HG02970 (cell line): ENCODE results near the gene TRIM62.
A peak's percentile ranks its signal among the peaks of the same experiment; 100 is the strongest.

ENCODE experiments used
- ATAC-seq: cut with Tn5 transposase; IDR thresholded peaks from one replicate; pipeline ENCODE4 v1.9.1; 2021; ENCODE audit warnings: mild to moderate bottlenecking, moderate library complexity, moderate number of reproducible peaks; ENCODE audit not compliant: unreplicated experiment, low FRiP score

Gene TRIM62

DNA sequence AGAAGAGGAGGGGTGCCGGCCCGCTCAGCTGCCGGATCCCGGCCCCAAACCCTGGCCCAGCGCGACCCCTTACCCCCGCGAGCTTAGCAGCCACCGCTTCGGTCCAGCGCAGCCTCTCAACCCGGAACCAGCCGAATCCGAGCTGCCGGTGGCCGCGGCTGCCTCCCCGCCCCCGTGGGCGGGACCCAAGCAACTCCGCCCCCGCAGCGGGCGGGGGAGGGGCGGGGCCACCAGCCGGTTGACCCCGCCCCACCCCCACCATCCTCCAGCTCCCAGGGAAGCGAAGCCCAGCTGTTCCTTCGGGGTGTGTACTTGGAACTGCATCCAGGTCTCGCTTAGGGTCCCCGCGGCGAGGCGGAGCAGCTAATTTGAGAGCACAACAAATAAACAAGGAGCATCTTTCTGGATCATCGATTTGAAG, at the start of gene TRIM62:
TSS of gene TRIM62 (minus strand) at position 123 of the 421 bp plus-strand sequence. CDS start 611 bp downstream, outside the sequence.
- peak; percentile 52 for ATAC-seq

DNA sequence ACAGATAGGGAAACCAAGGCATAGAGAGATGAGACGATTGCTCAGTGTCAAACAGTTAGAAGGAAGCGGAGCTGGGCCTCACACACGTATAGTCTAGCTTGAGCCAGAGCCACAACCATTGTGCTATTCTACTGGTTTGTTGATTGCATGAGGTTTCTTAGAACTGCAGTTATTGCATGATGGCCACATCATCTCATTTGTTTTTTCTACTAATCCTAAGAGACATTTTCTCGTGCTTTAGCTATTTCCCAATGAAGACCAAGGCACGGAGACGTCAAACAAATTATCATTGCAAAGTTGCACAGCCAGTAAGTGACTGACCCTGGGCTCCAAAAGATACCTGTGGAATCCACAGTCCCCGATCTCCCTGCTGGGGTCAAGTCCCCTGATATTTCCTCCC, 49.3 kb upstream of the TRIM62 start:
- no peak for ATAC-seq

DNA sequence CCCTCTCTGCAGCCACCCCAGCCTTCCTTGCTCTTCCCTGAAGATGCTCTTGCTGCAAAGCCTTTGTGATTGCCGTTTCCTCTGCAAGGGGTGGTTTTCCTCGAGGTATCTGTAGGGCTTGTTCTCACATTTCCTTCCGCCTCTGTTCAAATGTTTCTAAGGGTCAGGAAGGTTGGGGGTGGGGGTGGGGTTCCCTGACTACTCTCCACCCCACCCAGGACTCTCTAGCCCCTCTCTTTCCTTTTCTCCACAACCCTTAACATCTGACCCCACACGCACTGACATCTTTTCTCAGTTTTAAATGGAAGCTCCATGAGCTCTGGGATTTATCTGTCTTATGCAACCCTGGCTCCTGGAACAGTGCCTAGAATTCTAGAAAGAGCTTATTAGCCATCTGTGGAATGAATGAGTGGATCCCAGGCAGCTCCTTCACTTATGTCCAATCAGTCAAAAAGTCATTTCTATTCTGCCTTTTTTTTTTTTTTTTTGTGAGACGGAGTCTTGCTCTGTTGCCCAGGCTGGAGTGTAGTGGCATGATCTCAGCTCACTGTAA, 47.2 kb upstream of the TRIM62 start:
- ATAC-seq: no peak

DNA sequence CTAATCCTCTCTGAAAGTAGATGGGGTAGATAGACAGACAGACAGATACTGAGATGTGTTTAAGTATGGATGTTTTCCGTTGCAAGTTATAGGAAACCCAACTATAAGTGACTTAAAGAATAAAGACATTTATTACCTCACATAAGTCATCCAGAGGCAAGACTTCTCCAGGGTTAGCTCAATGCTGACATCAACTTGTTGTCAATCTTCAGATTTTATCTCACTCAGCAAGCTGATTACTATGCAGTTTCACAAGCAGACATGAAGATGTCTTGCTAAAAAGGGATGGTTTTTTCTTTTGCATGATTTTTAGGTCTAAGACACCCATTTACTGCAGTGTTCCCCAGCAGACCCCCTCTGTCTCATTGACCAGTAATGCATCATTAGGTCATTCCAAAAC, 43.7 kb upstream of the TRIM62 start:
- no peak for ATAC-seq

DNA sequence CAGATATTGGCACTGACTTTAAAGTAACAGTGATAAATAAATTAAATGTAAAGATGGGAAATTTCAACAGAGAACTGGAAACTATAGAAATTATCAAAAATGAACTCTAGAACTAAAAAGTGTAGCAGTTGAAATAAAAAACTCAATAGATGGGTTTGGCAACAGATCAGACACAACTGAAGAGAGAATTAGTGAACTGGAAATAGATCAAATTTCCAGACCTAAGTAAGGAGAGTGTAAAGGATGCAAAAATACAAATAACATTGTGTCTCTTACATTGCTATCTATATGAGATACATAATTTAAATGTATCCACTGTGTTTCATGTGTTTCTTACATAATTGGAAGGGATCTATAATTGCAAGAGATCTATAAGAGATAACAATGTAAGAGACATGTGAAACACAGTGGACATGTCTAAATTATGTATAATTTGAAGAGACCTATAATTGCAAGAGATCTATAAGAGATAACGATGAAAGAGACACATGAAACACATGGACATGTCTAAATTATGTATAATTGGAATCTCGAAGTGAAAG, 42.4 kb upstream of the TRIM62 start:
- ATAC-seq: no peak

DNA sequence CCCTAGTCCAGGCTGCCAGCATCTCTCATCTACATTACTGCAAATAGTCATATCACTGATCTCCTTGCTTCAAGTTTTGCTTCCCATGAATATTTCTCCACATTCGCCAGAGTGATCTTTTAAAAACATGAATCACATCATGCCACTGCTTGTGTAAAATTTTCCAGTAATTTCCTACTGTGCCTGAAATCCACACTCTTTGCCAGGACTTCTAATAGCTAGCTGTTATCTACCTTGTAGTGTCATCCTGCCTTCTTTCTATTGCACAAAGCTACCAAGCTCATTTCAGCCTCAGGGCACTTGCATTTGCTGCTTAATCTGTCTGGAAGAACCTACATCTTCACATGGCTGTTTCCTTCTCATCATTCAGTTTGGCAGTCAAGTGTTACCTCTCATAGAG, 40.5 kb upstream of the TRIM62 start:
- ATAC-seq: no peak

DNA sequence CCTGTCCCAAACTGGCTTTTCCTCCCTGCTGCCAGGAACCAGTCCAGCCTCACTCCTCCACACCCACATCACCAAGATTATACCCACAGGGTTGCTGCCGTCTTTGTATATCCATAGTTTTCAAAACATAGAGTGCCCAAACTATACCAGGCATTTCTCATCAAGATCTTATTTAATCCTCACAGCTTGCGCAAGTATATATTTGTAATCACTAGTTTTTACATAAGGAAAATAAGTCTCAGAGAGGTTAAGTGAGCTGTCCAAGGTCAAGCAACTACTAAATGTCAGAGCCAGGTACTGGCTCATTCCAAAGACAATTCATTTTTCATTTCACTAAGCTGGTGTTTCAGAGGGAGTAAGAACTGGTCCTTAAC, 39.5 kb upstream of the TRIM62 start:
- no peak for ATAC-seq

DNA sequence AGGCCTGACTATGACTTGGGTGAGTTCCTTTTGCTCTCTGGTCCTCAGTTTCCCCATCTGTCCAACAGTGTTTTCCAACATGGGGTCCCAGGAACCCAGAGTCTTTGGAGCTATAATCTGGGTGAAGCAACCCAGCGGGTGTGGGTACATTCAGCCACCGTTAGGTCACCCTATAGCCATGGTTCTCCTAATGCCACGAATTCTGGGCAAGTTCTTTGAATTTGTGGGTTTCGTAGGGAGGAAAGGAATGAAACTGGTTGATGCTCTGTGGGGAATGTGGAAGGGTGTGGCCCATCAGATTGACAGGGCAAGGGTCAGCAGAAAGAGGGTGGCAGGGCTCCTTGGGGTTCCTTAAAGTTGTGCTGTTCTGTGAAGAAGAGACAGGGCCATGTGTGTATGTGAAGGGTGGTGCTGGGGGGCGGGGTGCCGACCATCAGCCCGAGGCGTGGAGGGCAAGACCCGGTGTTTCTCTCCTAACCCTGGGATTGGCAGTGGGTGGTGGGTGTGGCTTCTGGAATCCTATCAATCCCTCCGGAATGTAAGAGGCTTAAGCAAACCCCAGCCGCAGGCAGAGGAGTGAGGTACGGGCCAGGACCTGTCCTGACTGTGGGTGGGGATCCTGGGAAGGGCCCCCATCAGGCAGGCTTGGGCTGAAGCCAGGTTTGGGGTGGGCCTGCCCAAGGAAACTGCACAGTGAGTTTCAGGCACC, 39.0 kb upstream of the TRIM62 start:
- ATAC-seq: no peak

DNA sequence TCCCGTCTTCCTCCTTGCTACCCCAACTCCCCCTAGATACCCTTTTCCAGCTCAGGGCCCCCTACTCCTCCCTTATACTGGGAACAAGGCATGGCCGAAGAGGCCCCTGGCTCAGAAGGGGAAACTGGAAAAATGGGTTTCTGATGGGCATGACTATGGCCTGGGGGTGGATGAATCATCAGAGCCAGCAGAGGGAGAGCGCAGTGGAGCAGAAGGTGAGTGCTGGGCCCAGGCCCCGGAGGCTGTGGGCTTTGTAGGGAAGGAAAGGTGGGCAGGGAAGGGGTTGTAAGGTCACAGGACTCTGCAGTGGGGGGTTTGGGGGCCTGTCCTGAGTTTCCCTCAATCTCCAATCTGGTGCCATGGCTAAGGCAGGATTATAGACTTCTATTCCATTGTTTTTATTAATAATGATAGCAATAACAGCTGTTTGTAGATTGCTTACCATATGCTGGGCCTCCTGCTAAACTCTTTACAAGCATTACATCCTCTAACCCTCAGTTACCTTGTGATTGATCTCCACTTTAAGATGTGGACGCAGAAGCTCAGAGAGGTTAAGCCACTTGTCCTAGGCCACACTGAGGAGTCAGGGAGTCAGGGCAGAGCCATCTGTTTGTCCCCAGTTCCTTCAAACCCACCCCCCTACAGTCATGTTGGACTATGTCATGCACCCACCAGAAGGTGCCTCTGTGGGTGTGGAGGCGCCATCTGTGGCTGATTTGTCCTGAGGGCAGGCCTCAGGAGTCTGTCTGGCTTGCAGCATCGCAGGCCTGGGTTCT, 38.2 kb upstream of the TRIM62 start:
- no peak for ATAC-seq

DNA sequence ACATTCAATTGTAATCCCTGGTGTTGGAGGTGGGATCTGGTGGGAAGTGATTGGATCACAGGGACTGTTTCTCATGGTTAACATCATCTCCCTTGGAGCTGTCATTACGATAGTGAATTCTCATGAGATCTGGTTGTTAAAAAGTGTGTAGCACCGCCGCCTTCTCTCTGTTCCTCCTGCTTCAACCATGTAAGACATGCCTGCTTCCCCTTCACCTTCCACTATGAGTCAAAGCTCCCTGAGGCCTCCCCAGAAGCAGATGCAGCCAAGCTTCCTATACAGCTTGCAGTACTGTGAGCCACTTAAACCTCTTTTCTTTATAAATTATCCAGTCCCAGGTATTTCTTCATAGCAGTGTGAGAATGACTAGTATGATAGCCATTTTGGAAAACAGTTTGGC, 30.1 kb upstream of the TRIM62 start:
- ATAC-seq: no peak

DNA sequence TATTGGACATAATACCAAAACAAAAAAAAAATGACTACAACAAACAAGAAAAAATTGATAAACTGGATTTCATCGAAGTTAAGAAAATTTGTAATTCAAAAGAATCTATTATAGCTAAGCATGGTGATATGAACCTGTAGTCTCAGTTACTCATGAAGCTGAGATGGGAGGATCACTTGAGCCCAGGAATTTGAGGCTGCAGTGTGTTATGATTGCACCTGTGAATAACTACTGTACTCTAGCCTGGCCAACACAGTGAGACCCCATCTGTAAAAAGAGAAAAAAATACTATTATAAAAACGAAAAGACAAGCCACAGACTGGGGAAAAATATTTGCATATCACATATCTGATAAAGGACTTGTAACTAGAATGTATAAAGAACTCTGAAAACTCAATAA, 24.5 kb upstream of the TRIM62 start:
- no peak for ATAC-seq

DNA sequence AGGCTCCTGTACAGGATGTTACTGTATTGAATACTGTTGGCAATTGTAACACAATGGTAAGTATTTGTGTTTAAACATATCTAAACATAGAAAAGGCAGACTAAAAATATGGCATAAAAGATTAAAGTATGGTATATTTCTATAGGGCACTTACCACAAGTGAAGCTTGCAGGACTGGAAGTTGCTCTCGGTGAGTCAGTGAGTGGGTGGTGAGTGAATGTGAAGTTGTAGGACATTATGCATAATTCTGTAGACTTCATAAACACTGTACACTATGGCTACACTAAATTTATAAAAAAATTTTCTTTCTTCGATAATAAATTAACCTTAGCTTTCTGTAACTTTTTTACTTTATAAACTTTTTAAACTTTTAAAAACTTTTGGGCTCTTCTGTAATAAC, 13.7 kb upstream of the TRIM62 start:
- no peak for ATAC-seq

DNA sequence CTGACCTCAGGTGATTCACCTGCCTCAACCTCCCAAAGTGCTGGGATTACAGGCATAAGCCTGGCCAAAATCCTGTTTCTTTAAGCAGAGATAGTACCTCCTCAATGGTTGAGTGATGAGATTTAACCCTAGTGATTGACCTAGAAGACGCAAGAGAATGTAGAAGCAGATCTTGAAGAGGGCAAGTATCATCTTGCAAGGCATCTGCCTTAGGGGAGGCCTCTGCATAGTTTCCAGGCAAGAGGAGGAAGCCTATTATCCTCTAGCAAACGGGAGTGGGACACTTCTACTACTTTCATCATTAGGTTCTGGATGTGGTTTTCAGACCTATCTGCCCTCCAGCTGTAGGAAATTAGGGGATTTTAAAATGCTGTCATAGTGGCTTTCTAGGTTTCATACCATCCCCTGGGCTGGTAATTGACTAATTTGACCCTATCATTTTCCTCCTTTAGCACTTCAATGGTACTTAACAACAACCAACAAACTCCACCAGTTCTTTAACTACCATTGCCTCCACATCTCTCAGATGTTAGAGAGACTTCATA, 10.0 kb upstream of the TRIM62 start:
- ATAC-seq: no peak

DNA sequence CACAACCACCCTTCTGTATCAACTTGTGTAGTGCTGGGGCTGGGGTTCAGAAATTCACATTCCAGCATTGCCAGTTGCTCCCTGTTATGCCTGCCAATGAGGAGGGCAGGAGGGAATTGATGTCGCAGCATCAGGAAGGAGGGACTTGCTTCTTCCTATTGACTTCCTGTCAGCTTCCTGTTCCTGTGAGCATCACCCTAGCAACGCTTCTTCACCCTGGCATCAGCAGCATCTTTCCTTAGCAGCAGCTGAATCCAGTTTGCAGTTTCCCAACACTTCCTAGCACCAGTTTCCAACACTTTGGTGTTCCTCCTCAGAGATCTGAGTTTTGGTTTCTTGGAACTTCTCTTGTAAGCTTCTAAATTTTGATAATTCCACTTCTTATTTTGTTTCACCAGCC, 8.9 kb upstream of the TRIM62 start:
- no peak for ATAC-seq

DNA sequence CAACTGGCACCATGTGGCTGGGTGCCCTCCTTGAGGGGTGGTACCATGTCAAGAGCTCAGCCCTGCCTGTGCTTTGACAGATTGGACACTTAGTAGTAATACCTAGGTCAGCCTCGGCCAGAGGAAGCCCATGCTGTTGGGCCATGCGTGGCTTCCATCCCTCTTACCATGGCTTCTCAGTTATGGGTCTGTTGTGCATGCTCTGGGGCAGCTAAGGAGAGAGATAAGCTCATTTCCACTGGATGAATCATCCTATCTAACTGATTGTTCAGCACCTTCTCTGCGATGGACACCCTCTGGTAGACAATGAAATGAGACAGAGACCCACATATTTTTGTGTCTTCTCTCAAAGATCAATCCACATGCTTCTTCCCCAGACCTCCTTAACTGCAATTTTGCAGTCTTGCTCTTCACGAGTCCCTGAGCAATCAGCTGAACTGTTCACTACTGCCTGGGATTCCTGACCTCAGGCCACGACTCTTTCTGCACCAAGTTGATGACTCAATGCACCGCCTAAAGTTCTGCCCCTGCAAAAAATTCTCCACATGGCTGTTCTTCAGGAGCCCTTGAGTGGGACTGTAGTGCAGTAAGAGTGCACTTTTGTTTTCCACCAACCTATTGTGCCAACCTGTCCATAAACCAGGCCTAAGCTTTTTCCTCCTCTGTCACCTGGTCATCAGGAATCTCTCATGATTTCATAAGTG, 6.9 kb upstream of the TRIM62 start:
- ATAC-seq: no peak

DNA sequence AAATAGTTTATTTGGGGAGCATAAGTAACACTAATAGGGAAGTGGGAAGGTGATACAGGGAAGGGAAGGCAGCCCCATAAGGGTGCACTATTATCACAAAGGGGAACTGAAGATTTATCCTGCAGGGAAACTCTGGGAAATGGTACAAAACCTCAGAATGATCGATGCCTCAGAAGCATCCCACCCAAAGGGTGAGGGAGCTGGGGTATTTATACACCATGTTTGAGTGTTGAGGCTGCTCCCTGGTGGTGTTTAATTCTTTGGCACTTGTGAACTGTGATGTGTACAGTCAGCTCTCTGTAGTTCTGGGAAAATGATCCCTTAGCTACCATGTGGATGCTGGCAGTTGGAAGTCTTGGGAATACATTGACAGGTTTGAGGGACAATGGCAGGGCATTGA, 5.1 kb upstream of the TRIM62 start:
- ATAC-seq: no peak

DNA sequence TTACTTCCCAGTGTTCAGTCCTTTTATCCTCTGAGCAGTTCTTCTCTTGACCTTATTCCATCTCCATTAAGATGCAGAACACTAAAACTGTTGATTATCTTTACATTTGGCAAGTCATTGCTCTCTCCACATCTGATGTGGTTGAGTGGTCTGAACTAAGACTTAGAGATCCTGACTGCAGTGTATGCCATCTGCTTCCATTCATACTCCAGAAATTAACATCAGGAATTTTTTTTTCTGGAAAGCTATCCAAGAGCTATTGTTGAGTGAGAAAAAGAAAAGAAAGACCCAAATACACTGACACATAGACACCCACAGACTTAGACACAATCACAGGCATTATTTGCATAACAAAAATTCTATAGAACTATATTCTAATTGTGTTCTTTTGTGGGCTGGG, 3.7 kb upstream of the TRIM62 start:
- ATAC-seq: no peak

DNA sequence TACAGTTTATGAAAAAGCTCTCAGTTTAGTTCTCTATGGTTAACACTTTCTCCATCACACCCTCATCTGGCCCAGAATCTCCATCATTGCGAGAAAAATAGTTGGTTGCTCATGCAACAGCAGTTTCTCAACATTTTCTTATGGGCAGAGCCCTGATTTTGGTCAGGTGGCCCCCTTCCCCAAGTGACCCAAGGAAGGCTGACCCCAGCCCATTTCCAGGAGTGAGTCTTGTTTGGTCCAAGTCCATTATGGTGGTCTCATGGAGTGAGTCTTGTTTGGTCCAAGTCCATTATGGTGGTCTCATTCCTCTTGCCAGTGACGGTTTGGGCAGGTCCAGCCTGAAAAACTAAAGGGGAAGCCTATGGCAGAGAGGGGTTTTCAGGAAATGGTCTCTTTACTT, 1.5 kb upstream of the TRIM62 start:
- no peak for ATAC-seq

DNA sequence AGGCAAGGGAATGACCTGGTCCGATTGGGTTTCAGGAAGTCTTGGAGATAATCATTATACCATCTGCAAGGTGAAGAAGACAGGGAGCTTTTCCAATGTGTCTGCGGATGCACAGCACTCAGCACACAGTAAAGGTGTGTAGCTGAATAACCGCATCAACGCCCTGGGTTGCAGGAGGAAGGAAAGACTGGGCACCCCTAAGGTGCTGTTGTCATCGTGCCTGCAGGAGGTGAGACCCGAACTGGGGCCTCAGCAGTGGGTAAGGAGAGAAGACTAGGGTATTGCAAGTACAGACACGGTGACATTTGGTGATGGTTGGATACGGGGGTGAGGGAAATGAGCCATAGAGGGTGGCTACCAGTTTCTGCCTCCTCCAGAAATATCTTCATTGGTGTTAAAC, 1.1 kb upstream of the TRIM62 start:
- ATAC-seq: no peak

DNA sequence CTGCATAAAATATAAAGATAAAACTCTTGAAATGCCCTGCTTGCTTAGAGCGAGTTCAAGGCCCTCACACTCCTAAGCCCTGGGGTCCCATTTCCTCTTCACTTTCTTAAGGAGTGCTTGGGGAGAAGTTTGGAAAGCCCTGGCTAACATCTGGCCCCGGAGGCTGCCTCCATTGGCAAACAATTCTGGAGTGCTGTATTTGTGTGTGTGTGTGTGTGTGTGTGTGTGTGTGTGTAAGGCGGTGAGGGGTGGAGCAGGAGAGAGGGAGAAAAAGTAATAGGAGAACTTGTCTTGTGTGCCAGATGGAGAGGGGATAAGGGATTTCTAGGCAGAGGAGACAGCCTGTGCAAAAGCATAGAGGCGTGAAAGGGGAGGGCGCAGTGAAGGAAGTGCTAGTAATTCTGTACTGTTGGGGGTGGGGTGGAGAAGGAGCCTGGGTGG, 578 bp upstream of the TRIM62 start:
- ATAC-seq: no peak
